Activated CD4-positive, alpha-beta T cell treated with anti-CD3 and anti-CD28 coated beads for 1 hour (primary cell): ENCODE measurements around the gene HRNR.
A peak's percentile ranks its signal among the peaks of the same experiment; 100 is the strongest.

Experiments used
- DNase-seq: peaks from one replicate; pipeline ENCODE4 v3.0.0-alpha.2; 2020

HRNR gene

DNA sequence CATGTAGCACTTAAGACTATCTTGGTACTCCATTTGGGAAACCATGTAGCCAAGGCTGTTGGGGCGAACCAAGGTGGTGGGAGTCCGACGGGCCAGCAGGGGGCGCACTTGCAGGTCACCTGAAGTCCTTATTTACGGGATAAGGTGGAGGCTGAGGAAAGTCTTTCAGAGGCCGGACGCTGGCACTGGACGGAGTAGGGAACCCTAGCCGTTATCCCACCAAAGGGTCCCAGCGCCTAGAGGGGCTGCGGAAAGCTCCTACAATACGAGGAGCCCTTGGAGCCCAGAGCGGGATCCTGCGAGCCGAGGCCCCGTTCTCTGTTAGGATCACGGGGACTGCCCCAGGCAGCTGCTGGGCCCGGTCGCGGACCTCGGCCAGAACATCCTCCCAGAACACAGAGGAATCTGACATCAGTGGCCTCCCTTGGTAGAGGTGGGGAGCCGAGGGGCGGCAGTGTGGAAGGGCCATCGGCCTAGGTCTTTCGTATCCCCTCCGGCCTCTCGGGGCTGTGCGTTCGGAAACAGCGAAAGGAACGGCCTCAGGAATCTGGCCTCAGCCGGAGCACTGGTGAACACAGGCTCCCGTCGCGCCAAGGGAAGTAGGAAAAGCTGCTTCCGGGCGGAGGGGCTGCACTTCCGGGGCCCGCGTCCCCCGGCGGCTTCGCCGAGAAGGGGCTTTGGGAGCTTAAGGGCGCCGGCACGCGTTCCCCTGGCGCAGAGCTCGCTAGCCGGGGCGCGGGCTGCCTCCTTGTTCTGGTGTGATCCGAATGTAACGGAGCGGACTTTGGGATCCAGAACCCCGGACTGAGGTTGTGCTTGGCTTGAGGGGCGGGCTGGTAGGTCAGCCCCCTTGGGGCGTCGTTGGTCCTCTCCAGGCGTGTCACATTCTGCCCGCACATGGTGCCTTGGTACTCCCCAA, 35.1 kb downstream of the HRNR start:
- peak; percentile 66 for DNase-seq

DNA sequence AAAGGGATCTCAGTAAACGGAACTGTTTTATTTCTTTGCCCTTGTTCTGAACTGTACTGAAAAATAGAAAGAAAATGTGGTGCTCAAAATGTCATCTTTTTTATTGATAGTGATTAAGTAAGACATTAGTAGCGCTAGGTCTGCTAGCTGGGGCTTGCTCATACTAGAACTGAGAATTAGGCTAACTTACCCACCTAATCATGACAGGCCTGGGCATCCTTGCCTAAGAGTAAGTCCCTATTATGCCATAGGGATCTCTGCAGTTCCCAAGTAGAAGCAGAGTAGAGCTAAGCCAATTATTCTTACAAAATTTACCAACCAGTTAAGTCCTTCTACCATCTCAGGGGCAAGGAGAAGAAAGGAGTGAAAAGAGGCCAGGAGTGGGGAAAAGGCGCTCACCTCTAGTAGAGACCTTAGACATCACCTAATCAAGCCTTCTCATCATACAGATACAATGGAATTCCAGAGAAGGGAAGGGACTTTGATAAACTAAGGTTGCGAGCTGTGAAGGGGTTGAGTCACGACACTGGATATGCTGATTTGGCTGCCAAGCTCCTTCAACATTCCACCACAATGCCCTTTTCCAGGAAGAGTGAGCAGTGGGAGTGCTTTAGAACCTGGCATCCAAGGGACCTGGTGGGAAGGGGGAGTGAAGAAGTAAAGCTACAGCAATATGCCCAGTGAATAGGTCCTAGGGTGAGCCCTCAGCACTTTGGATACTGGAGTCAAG, 37.3 kb downstream of the HRNR start:
- DNase-seq, result no peak

DNA sequence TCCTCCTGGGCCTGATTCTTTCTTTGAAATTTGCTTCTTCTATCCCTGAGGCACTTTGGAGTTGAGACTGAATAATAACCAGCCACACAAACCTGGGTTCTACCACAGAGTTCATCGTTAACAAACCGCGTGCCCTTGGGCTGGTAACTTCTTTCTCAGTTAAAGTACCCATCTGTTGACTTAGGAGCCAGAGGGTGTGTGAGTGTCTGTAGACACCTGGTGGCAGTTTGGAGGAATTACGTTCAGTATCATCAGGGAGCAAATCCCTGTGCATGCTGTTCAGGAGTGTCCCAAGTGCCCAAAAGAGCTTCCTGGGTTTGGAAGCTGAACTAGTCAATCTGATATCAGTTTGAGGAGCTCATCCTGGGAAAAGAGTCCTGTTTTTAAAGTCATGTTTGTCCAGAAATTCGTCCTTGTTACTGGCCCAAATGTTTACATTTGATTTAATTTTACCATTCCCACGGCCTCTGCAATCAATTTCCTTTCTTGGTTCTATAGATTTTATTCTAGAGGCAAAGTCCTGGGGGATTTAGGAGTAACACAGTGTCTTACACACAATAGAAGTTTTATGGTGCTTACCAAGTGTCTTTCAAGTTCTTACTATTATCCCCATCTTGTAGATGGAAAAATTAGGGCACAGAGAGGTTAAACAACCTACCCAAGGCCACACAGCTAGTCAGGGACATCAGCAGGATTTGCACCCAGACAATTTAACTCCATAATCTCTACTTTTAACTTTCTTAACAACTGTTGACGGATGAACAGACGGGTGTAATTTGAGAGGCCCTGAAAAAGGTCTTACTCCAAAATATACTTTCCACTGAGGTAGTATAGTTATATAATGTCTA, 38.2 kb downstream of the HRNR start:
- DNase-seq, result no peak

DNA sequence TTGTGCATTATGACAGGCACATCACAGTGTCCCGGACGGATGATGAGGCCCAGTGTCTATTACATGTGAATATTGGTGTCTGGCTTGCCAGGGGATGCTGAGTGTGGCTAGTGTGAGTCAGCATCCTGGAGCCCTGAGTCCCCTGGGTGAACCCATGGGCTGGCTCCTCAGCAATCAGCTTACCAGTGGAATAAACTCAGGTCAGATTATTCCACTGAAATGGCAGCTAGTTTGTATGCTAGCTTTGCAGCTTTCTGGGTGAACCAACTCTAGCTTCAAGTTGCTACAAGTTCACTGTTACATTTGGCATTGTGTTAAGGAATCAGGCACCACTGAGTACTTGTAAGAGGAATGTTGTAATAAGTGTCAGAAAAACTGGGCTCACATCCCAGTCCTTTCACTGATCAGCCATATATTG, 41.0 kb downstream of the HRNR start:
- DNase-seq, result no peak

DNA sequence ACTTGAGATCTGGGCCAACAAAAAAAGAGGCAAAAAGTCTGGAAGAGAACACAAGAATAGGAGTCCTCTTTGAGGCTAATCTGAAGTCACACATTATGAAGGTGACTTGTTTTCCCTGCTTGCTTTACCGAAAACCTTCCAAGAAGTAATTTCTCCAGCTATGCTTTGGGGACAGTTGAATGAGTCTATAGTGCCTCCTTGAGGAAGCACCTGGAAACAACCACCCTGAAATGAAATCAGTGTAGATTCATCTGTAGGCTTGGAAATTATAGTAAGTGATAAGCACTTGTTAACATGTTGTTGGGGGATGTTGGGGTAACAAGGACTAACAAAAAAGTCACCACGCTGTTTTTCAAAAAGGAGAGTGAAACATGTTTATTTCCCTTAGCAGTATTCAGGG, 41.6 kb downstream of the HRNR start:
- no peak for DNase-seq

DNA sequence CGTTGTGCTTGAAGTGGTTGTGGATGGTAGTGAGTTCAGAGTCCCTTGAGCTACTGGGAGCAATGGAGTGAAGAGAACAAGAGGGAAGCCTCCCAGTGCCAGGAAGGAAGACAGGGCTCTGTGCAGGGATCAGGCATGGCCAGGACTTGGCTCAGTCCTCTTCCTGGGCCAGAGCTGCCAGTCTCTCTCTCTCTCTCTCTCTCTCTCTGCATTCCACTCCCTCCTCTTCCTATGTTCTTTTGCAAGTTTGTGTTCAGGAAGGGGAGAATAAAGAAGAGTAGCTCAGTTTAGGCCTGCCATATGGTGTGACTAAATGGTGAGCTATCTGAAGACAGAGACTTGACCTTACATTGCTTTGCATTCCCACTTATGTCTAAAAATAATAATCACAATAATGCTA, 44.4 kb downstream of the HRNR start:
- DNase-seq, result no peak

DNA sequence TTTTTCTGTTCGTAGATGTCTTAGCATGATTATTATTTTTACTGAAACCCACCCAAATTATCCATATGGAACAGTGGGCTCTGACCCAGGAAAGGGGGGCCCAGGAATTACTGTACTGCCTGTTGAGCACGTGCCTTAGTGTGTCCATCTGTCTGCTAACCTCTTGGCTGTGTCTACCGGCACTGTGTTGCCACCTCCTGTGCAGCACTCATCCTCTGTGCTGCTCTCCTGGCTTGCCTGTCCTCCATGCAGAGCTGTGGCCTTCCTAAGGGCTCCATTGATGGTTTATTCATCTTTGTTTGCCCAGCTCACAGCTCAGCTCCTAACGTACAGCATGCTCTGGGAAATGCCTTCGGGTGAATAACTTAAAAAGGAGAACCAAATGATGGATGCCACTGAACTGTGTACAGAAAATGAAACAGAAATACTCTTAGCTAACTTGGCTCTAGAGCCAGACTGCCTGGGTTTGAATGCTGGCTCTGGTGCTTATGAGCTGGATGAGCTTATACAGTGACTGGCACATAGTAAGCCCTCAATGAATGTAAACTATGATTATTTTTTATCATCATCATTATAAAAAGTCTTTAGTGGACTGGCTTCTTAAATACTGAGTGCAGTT, 53.6 kb downstream of the HRNR start:
- no peak for DNase-seq

DNA sequence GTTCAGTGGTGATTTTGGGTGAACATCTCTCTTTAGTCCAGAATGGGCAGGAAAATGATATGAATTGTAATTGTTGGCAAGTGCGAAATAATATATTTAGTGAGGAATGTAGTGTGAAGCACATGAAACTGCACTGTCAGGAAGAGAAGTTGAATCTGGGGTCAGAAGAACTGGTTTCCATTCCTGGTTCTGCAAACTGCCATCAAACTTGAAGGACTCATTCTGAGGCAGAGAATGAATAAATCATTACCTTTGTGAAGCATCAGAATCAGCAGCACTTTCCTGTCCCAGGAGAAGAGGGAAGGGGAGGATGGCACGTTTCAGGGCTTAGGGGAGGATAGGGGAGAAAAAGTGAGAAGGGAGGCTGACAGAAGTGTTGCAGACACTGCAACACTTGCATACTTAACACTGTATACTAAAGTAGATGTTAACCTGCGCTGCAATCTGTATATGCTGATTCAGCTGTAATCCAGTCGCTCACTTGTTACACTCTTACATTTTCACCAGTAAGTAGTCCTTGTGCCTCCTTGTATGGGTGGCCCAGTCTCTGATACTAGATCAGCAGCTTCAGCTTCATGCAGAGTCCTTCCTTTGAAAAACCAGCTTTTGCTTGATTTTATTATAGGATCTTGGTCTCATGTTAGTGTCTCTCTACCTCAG, 54.5 kb downstream of the HRNR start:
- no peak for DNase-seq

DNA sequence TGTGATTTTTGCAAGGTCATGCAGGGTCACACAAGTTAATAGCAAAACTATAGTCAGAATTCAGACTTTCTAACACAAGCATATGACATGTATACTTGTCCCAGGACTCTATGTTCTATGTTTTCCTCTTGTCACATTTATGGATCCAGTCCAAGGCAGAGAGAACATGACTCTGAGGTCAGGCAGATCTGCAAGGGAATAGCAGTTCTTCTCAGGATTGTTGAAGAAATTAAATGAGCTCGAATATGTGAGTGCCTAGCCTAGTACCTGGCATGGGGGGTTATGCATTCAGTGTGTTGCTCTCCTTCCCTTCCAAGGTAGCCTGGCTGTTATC, 55.5 kb downstream of the HRNR start:
- DNase-seq, result no peak

DNA sequence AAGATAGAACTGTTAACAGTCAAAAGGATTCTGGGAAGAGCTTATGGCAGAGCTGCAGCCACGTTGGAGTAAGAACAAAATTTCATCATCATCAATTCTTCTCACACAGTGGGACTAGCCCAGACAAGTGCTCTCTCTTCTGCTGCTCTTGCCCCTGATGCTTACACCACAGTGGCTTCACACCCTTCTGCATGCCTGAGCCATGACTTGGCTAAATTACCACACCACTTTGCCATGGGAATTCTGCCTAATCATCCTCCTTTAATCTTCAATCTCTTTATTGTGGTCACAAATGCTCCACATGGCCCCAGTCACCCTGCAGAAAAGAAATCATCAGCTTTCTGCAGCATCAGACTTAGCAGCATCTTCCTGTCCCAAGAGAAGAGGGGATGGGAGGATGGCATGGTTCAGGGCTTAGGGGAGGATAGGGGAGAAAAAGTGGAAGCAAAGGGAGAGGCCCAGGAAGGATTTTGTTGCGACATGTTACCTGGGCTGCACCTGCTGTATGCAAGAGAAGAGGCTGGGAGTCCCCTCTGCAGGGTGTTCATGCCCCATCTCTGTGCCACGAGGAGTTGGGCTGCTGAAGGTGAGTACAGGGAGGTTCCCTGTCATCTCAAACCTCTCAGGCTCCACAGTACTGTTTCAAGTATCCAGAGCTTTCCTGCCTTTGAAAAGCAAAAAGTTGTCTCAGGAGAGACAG, 56.0 kb downstream of the HRNR start:
- no peak for DNase-seq

DNA sequence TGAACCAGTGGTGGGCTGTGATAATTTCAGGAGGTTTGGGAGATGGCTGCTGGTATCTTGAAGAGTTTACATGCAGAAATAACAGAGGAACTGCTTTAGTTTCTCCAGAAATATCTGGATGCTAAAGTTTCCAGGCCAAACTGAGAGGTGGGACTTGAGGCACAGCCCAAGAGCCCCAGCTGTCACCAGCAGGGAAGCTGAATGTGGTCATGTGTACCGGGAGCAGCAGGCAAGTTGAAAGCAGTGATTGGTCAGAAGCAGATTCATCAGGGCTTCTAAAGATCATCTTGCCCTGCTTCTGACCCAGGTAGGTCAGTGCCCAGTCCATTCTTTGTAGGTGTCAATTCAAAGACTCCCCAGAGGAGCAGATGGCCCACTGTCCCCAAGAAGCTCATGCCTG, 57.0 kb downstream of the HRNR start:
- no peak for DNase-seq

DNA sequence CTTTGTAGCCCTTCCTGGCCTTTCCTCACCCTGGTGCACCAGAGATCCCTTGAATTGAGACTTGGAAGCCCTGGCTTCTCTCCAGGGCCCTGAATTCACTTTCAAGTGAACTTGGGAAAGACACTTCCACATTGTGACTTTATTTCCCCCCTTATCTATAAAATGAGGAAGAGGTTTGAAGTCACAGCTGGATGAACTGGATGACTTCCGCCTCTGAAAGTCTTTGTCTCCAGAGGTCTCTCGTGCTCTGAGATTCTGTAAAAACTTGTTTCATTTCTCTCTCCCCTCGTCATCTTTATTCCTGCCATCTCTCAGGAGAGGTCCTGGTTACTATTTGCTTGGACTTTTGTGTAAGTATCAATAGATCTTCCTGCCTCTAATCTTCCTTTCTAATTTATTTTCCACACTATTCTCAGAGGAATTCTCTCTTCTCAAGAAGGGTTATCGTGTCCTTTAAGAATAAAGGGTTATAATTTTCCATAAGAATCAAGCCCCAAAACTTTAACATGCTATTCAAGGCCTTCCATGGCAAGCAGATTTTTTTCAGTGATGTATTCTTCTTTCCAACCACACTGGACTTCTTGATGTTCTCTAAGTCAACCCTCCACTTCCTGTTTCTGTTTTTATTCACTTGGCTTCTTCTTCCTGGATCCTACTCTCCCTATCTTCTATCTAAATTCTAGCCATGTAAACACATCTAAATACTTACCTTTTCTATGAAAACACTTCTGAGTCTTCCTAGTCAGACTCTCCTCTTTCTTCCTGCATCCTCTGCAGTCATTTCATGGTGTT, 58.5 kb downstream of the HRNR start:
- DNase-seq, result no peak

DNA sequence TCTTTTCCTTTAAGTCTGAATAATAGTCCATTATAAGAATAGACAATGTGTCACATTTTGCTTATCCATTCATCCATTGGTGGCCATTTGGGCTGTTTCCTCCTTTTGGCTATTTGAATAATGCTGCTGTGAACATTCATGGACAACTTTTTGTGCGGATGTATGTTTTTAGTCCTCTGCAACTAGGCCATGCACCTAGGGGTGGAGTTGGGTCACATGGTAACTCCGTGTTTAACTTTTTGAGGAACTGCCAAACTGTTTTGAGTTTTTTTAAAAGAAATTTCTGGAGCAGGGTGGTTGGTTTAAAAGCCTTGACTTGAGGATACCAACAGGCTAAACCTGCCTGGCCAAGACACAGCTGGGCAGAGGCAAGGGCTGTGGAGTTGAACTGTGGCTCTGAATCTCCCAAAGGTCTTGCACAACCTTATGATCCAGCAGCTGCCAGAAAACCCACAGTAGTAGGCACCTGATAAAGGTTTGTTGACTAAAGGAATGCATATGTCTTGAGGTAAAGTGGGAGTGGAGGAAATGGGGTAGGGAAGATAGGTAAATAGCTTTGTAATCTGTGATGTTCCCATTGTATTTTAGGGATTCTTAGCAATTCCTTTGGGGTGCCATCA, 59.4 kb downstream of the HRNR start:
- no peak for DNase-seq

DNA sequence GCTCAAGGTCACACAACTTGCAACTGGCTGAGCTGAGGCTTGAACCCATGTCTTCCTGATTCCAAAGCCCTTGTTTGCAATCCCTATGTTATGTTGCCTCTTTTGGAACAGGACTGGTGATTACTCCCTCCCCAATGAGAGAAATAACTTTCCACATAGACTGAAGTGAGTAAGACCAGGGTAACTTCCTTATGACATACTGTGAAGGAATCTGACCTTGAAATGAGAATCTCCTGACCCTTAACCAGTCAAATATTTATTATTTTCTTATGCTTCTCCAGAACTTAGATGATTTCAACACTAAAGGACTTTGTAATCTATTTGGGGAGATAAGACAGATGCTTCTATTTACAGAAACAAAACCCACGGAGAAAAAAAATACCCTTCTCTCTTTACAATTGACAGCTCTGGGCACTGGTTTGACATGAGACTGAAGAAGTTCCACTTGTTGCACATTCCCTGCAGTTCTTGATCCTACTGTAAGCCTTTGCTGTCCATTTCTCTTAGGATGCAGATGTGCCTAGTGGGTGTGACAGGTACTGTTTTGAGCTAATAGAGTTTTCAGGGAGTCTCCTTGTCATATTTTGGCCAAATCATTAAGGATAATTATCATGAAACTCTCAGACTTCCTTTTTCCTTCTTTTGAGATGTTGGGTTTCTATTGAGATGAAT, 61.1 kb downstream of the HRNR start:
- DNase-seq, result no peak
